Panc1 (cell line): ENCODE data around the gene CA10. TPM values are rescaled to one million over a fixed set of nuclear protein-coding genes. Genes with fewer than 3 reads are reported as not detected.

Source experiments
- ATAC-seq: fragments of 200-7000 bp; cut with Tn5 transposase; 2 replicates; pipeline ENCODE4 v1.9.1; 2020; ENCODE audit warnings: mild to moderate bottlenecking, moderate library complexity
- BruUV-seq: library from RNA; stranded (reverse); fragments of 400-500 nt; replicated peaks from 2 replicates; lab custom pipeline; 2021; lab: Mats Ljungman, UMichigan
- CTCF ChIA-PET: fragments of 300-600 bp; sonication (Branson Sonifier 250); formaldehyde crosslinking; loops from one replicate; lab custom pipeline; 2022; ENCODE audit warnings: antibody characterized with exemption; lab: Charles Lee
- POLR2A ChIA-PET: fragments of 300-600 bp; sonication (Branson Sonifier 250); formaldehyde crosslinking; loops from one replicate; lab custom pipeline; 2022; ENCODE audit warnings: antibody characterized with exemption; lab: Charles Lee
- DNase-seq: peaks from one replicate; pipeline ENCODE4 v3.0.0-alpha.2; 2010; ENCODE audit warnings: low read depth, low spot score
- H3K27ac ChIP-seq: 2 replicates; pipeline ENCODE4 v1.5.1; 2011; ENCODE audit warnings: mild to moderate bottlenecking, low read length, inconsistent platforms
- H3K27me3 ChIP-seq: fragments of 200-500 bp; sonication (Bioruptor generic); 2 replicates; pipeline ENCODE4 v1.6.0; 2014; ENCODE audit warnings: low read length, inconsistent platforms; ENCODE audit not compliant: control insufficient read depth, insufficient read depth
- H3K36me3 ChIP-seq: fragments of 200-500 bp; sonication (Bioruptor generic); 2 replicates; pipeline ENCODE4 v1.5.1; 2014; ENCODE audit warnings: inconsistent platforms, mild to moderate bottlenecking, low read length, moderate library complexity; ENCODE audit not compliant: control insufficient read depth, insufficient read depth
- H3K4me1 ChIP-seq: 2 replicates; pipeline ENCODE4 v1.5.1; 2011; ENCODE audit warnings: inconsistent platforms, mild to moderate bottlenecking, low read length, moderate library complexity; ENCODE audit not compliant: control insufficient read depth, insufficient read depth
- H3K4me3 ChIP-seq, 2 experiments: 2 replicates each; pipeline ENCODE4 v1.5.1; 2011 to 2012; ENCODE audit warnings: low read depth in 2 of 2, low read length in 2 of 2, mild to moderate bottlenecking in 2 of 2, inconsistent platforms in 1 of 2, moderate library complexity in 1 of 2
- H3K9me3 ChIP-seq: fragments of 200-500 bp; sonication (Bioruptor generic); 2 replicates; pipeline ENCODE4 v1.5.1; 2014; ENCODE audit warnings: low read depth, mild to moderate bottlenecking, inconsistent platforms, low read length, moderate library complexity; ENCODE audit not compliant: control insufficient read depth, insufficient read depth
- POLR2AphosphoS5 ChIP-seq: IDR thresholded peaks from 2 replicates; pipeline ENCODE4 v1.6.1; 2012; ENCODE audit warnings: mild to moderate bottlenecking, low read depth, low read length, moderate library complexity
- SIN3A ChIP-seq: IDR thresholded peaks from 2 replicates; pipeline ENCODE4 v1.6.1; 2012; ENCODE audit warnings: low read depth, mild to moderate bottlenecking, low read length, moderate library complexity, borderline replicate concordance; ENCODE audit not compliant: insufficient read depth
- TCF7L2 ChIP-seq: IDR thresholded peaks from 2 replicates; pipeline ENCODE4 v1.6.1; 2011; ENCODE audit warnings: mild to moderate bottlenecking, low read depth, low read length, inconsistent platforms
- in situ Hi-C: cut with HindIII; loops from 2 replicates; pipeline ENCODE4 v1.10.0; 2016; ENCODE audit warnings: low sequenced_read_pairs, low pct_unique_long_range_greater_than_20kb
- intact Hi-C: fragments of 100-400 bp; cut with micrococcal nuclease; formaldehyde crosslinking; loops from one replicate; pipeline ENCODE4 v1.10.0; 2022; ENCODE audit not compliant: unreplicated experiment
- total RNA-seq: library from RNA; stranded (reverse); gene quantifications from one replicate; pipeline ENCODE4 v1.2.1, GENCODE V29; 2021; ENCODE audit not compliant: unreplicated experiment
- TF ChIP-seq, protein P1 (sequence below): fragments of 450-650 bp; IDR thresholded peaks from 2 replicates; pipeline ENCODE4 v1.5.1; 2017; ENCODE audit warnings: mild to moderate bottlenecking
- TF ChIP-seq, protein P2 (sequence below), 2 experiments: IDR thresholded peaks; 2 replicates each; pipeline ENCODE4 v1.6.1; 2011 to 2012; ENCODE audit warnings: low read depth in 2 of 2, control low read depth in 1 of 2, low read length in 1 of 2, mild to moderate bottlenecking in 1 of 2, moderate library complexity in 1 of 2; ENCODE audit not compliant: insufficient read depth in 1 of 2

The CA10 gene
- total RNA-seq, 1 experiment from 2014 or later: not detected

- no TSS peak for BruUV-seq
- in situ Hi-C loops (no loop called here), intact Hi-C loops (no loop called here)
- peaks cover 14% of the 10 kb centered on the region for H3K27me3 ChIP-seq
- ChIA-PET CTCF (no interaction called here), POLR2A (no interaction called here)
- TF ChIP-seq SIN3A: no peak
- TF ChIP-seq, protein P1, sequence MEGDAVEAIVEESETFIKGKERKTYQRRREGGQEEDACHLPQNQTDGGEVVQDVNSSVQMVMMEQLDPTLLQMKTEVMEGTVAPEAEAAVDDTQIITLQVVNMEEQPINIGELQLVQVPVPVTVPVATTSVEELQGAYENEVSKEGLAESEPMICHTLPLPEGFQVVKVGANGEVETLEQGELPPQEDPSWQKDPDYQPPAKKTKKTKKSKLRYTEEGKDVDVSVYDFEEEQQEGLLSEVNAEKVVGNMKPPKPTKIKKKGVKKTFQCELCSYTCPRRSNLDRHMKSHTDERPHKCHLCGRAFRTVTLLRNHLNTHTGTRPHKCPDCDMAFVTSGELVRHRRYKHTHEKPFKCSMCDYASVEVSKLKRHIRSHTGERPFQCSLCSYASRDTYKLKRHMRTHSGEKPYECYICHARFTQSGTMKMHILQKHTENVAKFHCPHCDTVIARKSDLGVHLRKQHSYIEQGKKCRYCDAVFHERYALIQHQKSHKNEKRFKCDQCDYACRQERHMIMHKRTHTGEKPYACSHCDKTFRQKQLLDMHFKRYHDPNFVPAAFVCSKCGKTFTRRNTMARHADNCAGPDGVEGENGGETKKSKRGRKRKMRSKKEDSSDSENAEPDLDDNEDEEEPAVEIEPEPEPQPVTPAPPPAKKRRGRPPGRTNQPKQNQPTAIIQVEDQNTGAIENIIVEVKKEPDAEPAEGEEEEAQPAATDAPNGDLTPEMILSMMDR: no peak
- TF ChIP-seq POLR2AphosphoS5: no peak
- TF ChIP-seq, protein P2, sequence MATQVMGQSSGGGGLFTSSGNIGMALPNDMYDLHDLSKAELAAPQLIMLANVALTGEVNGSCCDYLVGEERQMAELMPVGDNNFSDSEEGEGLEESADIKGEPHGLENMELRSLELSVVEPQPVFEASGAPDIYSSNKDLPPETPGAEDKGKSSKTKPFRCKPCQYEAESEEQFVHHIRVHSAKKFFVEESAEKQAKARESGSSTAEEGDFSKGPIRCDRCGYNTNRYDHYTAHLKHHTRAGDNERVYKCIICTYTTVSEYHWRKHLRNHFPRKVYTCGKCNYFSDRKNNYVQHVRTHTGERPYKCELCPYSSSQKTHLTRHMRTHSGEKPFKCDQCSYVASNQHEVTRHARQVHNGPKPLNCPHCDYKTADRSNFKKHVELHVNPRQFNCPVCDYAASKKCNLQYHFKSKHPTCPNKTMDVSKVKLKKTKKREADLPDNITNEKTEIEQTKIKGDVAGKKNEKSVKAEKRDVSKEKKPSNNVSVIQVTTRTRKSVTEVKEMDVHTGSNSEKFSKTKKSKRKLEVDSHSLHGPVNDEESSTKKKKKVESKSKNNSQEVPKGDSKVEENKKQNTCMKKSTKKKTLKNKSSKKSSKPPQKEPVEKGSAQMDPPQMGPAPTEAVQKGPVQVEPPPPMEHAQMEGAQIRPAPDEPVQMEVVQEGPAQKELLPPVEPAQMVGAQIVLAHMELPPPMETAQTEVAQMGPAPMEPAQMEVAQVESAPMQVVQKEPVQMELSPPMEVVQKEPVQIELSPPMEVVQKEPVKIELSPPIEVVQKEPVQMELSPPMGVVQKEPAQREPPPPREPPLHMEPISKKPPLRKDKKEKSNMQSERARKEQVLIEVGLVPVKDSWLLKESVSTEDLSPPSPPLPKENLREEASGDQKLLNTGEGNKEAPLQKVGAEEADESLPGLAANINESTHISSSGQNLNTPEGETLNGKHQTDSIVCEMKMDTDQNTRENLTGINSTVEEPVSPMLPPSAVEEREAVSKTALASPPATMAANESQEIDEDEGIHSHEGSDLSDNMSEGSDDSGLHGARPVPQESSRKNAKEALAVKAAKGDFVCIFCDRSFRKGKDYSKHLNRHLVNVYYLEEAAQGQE (IDR thresholded peaks at IDR 0.05; ENCODE audit: insufficient read depth in 1 of 2, low read depth in 2 of 2, low read length in 1 of 2): no peak
- no peak for TF ChIP-seq TCF7L2
- H3K27ac ChIP-seq: no peak overlapping the region
- H3K9me3 ChIP-seq: no peaks in the 10 kb centered on the region
- H3K4me1 ChIP-seq: no peaks in the 10 kb centered on the region
- DNase-seq (no peak), ATAC-seq (no peak)
- H3K4me3 ChIP-seq: no peak overlapping the region
- no peaks in the 10 kb centered on the region for H3K36me3 ChIP-seq
Measured at GRCh38 chr17:51650202-51650601, 508.3 kb downstream of the CA10 start.

- H3K9me3 ChIP-seq: no peaks in the 10 kb centered on the region
- in situ Hi-C loops: no loop called here
- ChIA-PET POLR2A (no interaction called here), CTCF (no interaction called here)
- no peak overlapping the region for H3K4me3 ChIP-seq
- BruUV-seq: no TSS peak
- intact Hi-C loops: no loop called here
- no peak for DNase-seq
- no peaks in the 10 kb centered on the region for H3K36me3 ChIP-seq
- no peaks in the 10 kb centered on the region for H3K4me1 ChIP-seq
- H3K27me3 ChIP-seq: peaks cover 10% of the 10 kb centered on the region
- no peak overlapping the region for H3K27ac ChIP-seq
- TF ChIP-seq SIN3A (no peak), POLR2AphosphoS5 (no peak), TCF7L2 (no peak)
- TF ChIP-seq, protein P2 (IDR thresholded peaks at IDR 0.05; ENCODE audit: insufficient read depth in 1 of 2, low read depth in 2 of 2, low read length in 1 of 2): no peak
- TF ChIP-seq, protein P1: no peak
- ATAC-seq: peak; percentile 60; the same call in 1 of the 2 replicates
Measured at GRCh38 chr17:51647826-51648225, 510.7 kb downstream of the CA10 start.
